ENCODE results near the gene CD209. TPM values are rescaled to one million over a fixed set of nuclear protein-coding genes. Genes with fewer than 3 reads are reported as not detected.
"Not testable (repeated sequence)": the region's sequence is repeated elsewhere in the genome, so short reads cannot be mapped to it uniquely, and the experiment has no call there.

Gene CD209
- total RNA-seq, 1 experiment from 2014 or later: not detected

- Histone ChIP-seq H3K27me3 (replicated peaks; ENCODE audit: insufficient read depth, low read depth, low read length, poor library complexity) (peaks cover 6% of the 10 kb centered on the region), H3K36me3 (ENCODE audit: insufficient read depth, low read length, poor library complexity, severe bottlenecking) (no peaks in the 10 kb centered on the region), H3K4me3 (ENCODE audit: low read depth, low read length, poor library complexity, severe bottlenecking) (no peak overlapping the region), H3K9me3 (ENCODE audit: low read depth, low read length, poor library complexity, severe bottlenecking) (no peaks in the 10 kb centered on the region), H3K27ac (ENCODE audit: low read depth, low read length, poor library complexity, severe bottlenecking) (no peak overlapping the region), H3K4me1 (ENCODE audit: insufficient read depth, low read length, poor library complexity, severe bottlenecking) (no peaks in the 10 kb centered on the region)
- BruUV-seq (replicated peaks): no TSS peak
- ChIA-PET POLR2A (ENCODE audit: low non-redundant PET) (no interaction called here), CTCF (no interaction called here)
- DNase-seq (ENCODE audit: low spot score): no peak
- no peak for TF ChIP-seq EZH2 (IDR thresholded peaks at IDR 0.05; ENCODE audit: borderline replicate concordance, low read depth, low read length, poor library complexity, severe bottlenecking)
- intact Hi-C loops (cut with micrococcal nuclease; ENCODE audit: unreplicated experiment): no loop called here
These were observed 837 bp upstream of the CD209 start for GRCh38 chr19:7748171-7748570.

GRCh38 chr19:7746306-7746705, 1.0 kb downstream of the CD209 start:
- CTCF ChIA-PET; H3K36me3 ChIP-seq (ENCODE audit: insufficient read depth, low read length, poor library complexity, severe bottlenecking); H3K4me3 ChIP-seq (ENCODE audit: low read depth, low read length, poor library complexity, severe bottlenecking); BruUV-seq (replicated peaks); H3K9me3 ChIP-seq (ENCODE audit: low read depth, low read length, poor library complexity, severe bottlenecking); POLR2A ChIA-PET (ENCODE audit: low non-redundant PET); H3K27ac ChIP-seq (ENCODE audit: low read depth, low read length, poor library complexity, severe bottlenecking); H3K4me1 ChIP-seq (ENCODE audit: insufficient read depth, low read length, poor library complexity, severe bottlenecking); DNase-seq (ENCODE audit: low spot score); intact Hi-C loops (cut with micrococcal nuclease; ENCODE audit: unreplicated experiment): not testable (repeated sequence)
- H3K27me3 ChIP-seq (replicated peaks; ENCODE audit: insufficient read depth, low read depth, low read length, poor library complexity): peaks cover 17% of the 10 kb centered on the region

- DNase-seq (ENCODE audit: low spot score): no peak
- TF ChIP-seq CTCF (conservative IDR thresholded peaks at IDR 0.05; ENCODE audit: low read depth, low read length): no peak
- TF ChIP-seq EZH2 (IDR thresholded peaks at IDR 0.05; ENCODE audit: borderline replicate concordance, low read depth, low read length, poor library complexity, severe bottlenecking): no peak
- no peaks in the 10 kb centered on the region for H3K36me3 ChIP-seq (ENCODE audit: insufficient read depth, low read length, poor library complexity, severe bottlenecking)
- H3K4me1 ChIP-seq (ENCODE audit: insufficient read depth, low read length, poor library complexity, severe bottlenecking): no peaks in the 10 kb centered on the region
- no peaks in the 10 kb centered on the region for H3K9me3 ChIP-seq (ENCODE audit: low read depth, low read length, poor library complexity, severe bottlenecking)
- intact Hi-C loops (cut with micrococcal nuclease; ENCODE audit: unreplicated experiment): no loop called here
- H3K4me3 ChIP-seq (ENCODE audit: low read depth, low read length, poor library complexity, severe bottlenecking): no peak overlapping the region
- peaks cover 27% of the 10 kb centered on the region for H3K27me3 ChIP-seq (replicated peaks; ENCODE audit: insufficient read depth, low read depth, low read length, poor library complexity)
- H3K27ac ChIP-seq (ENCODE audit: low read depth, low read length, poor library complexity, severe bottlenecking): no peak overlapping the region
- no TSS peak for BruUV-seq (replicated peaks)
- CTCF ChIA-PET: no interaction called here
- POLR2A ChIA-PET (ENCODE audit: low non-redundant PET): no interaction called here
These were observed 2.3 kb downstream of the CD209 start for GRCh38 chr19:7744871-7745650.

- no peaks in the 10 kb centered on the region for H3K36me3 ChIP-seq (ENCODE audit: insufficient read depth, low read length, poor library complexity, severe bottlenecking)
- ChIA-PET CTCF (no interaction called here), POLR2A (ENCODE audit: low non-redundant PET) (no interaction called here)
- H3K27ac ChIP-seq (ENCODE audit: low read depth, low read length, poor library complexity, severe bottlenecking): no peak overlapping the region
- intact Hi-C loops (cut with micrococcal nuclease; ENCODE audit: unreplicated experiment): no loop called here
- no peaks in the 10 kb centered on the region for H3K9me3 ChIP-seq (ENCODE audit: low read depth, low read length, poor library complexity, severe bottlenecking)
- peaks cover 34% of the 10 kb centered on the region for H3K27me3 ChIP-seq (replicated peaks; ENCODE audit: insufficient read depth, low read depth, low read length, poor library complexity)
- H3K4me1 ChIP-seq (ENCODE audit: insufficient read depth, low read length, poor library complexity, severe bottlenecking): no peaks in the 10 kb centered on the region
- no peak for DNase-seq (ENCODE audit: low spot score)
- no TSS peak for BruUV-seq (replicated peaks)
- H3K4me3 ChIP-seq (ENCODE audit: low read depth, low read length, poor library complexity, severe bottlenecking): no peak overlapping the region
- TF ChIP-seq CTCF (conservative IDR thresholded peaks at IDR 0.05; ENCODE audit: low read depth, low read length) (no peak), EZH2 (IDR thresholded peaks at IDR 0.05; ENCODE audit: borderline replicate concordance, low read depth, low read length, poor library complexity, severe bottlenecking) (no peak)
These were observed 3.0 kb downstream of the CD209 start for GRCh38 chr19:7744199-7744786.

Data from A673 (cell line).